Activated CD4-positive, alpha-beta T cell treated with anti-CD3 and anti-CD28 coated beads, Interleukin-10, Interleukin-2, amounts not matched to agents 100 ng/mL and 50 ng/mL, durations not matched to agents 16 hours and 8 hours (primary cell): ENCODE measurements around the gene ATAD3C.
"Not testable (repeated sequence)": the region's sequence is repeated elsewhere in the genome, so short reads cannot be mapped to it uniquely, and the experiment has no call there.

Experiments
- DNase-seq: peaks from one replicate; pipeline ENCODE4 v3.0.0-alpha.2; 2020

The ATAD3C gene

GRCh38 chr1:1419363-1419812, 30.1 kb upstream of the ATAD3C start:
- no peak for DNase-seq

- no peak for DNase-seq
Measured at GRCh38 chr1:1419813-1420653, 29.5 kb upstream of the ATAD3C start.

GRCh38 chr1:1420654-1421141, 28.8 kb upstream of the ATAD3C start:
- no peak for DNase-seq

GRCh38 chr1:1421147-1421906, 28.2 kb upstream of the ATAD3C start, which contains the start of gene ANKRD65:
TSS of gene ANKRD65 (minus strand) at chr1:1421276. CDS start at chr1:1421005, 271 bp downstream.
- no peak for DNase-seq

GRCh38 chr1:1421907-1422464, 27.5 kb upstream of the ATAD3C start:
- DNase-seq: no peak

GRCh38 chr1:1422465-1423244, 26.8 kb upstream of the ATAD3C start:
- no peak for DNase-seq

- DNase-seq: no peak
Measured at GRCh38 chr1:1423245-1423597, 26.3 kb upstream of the ATAD3C start.

GRCh38 chr1:1424707-1425106, 24.8 kb upstream of the ATAD3C start:
- DNase-seq: no peak

- DNase-seq: no peak
Measured at GRCh38 chr1:1425426-1425752, 24.1 kb upstream of the ATAD3C start.

- no peak for DNase-seq
Measured at GRCh38 chr1:1425753-1426495, 23.6 kb upstream of the ATAD3C start.

GRCh38 chr1:1426496-1427105, 22.9 kb upstream of the ATAD3C start:
- no peak for DNase-seq

GRCh38 chr1:1427106-1427819, 22.2 kb upstream of the ATAD3C start:
- DNase-seq: no peak

- no peak for DNase-seq
Measured at GRCh38 chr1:1427820-1428148, 21.7 kb upstream of the ATAD3C start.

- no peak for DNase-seq
Measured at GRCh38 chr1:1428174-1428573, 21.3 kb upstream of the ATAD3C start.

- DNase-seq: not testable (repeated sequence)
Measured at GRCh38 chr1:1428967-1429366, 20.5 kb upstream of the ATAD3C start.

GRCh38 chr1:1429671-1430073, 19.8 kb upstream of the ATAD3C start:
- DNase-seq: no peak

- DNase-seq: no peak
Measured at GRCh38 chr1:1430114-1430982, 19.1 kb upstream of the ATAD3C start.

GRCh38 chr1:1430992-1431844, 18.3 kb upstream of the ATAD3C start:
- DNase-seq: no peak

GRCh38 chr1:1431845-1432273, 17.6 kb upstream of the ATAD3C start:
- no peak for DNase-seq
